ENCODE measurements around the gene NKX6-2. TPM values are rescaled to one million over a fixed set of nuclear protein-coding genes. Genes with fewer than 3 reads are reported as not detected.

Gene NKX6-2
- total RNA-seq, 4 donors from 2014 or later = 0.57 TPM; not detected in 3

DNA sequence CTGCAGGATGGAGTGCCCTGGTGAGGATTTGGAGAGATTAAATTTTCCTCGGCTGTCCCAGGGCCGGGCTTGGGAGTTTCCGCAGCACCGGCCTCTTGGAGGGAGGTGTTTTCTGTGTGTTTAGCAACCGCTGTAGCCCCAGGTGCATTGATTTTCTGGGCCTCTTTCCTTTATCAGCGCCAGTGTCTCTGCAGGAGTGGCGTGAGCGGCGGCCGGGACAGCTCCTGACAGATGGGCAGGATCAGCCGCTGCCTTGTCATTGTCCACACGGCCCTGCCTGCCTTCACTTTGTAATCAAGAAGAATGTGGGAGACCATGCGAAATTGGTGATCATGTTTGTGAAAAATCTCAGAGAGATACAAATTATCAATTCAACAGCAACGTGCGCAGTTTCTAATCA is 32.4 kb downstream of the NKX6-2 start:
- WGBS, 2 donors = 85 to 93% methylated on average over 7 to 9 of the region's 15 CpGs
- TF ChIP-seq POLR2A (IDR thresholded peaks at IDR 0.05) = no peak
- TF ChIP-seq, protein P1, sequence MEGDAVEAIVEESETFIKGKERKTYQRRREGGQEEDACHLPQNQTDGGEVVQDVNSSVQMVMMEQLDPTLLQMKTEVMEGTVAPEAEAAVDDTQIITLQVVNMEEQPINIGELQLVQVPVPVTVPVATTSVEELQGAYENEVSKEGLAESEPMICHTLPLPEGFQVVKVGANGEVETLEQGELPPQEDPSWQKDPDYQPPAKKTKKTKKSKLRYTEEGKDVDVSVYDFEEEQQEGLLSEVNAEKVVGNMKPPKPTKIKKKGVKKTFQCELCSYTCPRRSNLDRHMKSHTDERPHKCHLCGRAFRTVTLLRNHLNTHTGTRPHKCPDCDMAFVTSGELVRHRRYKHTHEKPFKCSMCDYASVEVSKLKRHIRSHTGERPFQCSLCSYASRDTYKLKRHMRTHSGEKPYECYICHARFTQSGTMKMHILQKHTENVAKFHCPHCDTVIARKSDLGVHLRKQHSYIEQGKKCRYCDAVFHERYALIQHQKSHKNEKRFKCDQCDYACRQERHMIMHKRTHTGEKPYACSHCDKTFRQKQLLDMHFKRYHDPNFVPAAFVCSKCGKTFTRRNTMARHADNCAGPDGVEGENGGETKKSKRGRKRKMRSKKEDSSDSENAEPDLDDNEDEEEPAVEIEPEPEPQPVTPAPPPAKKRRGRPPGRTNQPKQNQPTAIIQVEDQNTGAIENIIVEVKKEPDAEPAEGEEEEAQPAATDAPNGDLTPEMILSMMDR (IDR thresholded peaks at IDR 0.05) = no peak
- Histone ChIP-seq H3K9me3 (no peaks in the 10 kb centered on the region), H3K27me3 (no peaks in the 10 kb centered on the region), H3K36me3 (peaks cover 4 to 85% (median 6%) of the 10 kb centered on the region in 3 donors), H3K4me1 (no peaks in the 10 kb centered on the region), H3K4me3 (no peak overlapping the region), H3K27ac (no peak overlapping the region)
- intact Hi-C loops (cut with DNase I) = no loop called here
- no peak for DNase-seq

GRCh38 chr10:132752961-132753360 is 33.0 kb downstream of the NKX6-2 start:
- Histone ChIP-seq H3K4me3 (no peak overlapping the region), H3K27ac (no peak overlapping the region), H3K36me3 (peaks cover 4 to 81% (median 6%) of the 10 kb centered on the region in 3 donors), H3K27me3 (no peaks in the 10 kb centered on the region), H3K9me3 (no peaks in the 10 kb centered on the region), H3K4me1 (no peaks in the 10 kb centered on the region)
- no peak for DNase-seq
- intact Hi-C loops (cut with DNase I) = no loop called here
- TF ChIP-seq, protein P1 (IDR thresholded peaks at IDR 0.05) = no peak
- no peak for TF ChIP-seq POLR2A (IDR thresholded peaks at IDR 0.05)
- 97% methylated on average over 7 to 21 of the region's 28 CpGs for WGBS, 2 donors

DNA sequence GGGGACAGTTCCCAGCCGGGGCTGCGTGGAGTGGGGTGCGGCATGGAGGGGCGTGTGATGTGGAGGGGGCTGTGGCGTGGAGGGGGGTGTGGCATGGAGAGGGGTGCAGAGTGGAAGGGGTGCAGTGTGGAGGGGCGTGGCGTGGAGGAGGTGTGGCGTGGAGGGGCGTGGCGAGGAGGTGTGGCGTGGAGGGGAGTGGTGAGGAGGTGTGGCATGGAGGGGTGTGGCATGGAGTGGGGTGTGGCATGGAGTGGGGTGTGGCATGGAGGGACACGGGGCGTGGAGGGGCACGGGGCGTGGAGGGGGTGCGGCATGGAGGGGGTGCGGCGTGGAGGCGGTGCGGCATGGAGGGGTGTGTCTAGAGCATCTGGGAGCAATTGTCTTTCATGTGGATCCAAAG is 33.6 kb downstream of the NKX6-2 start:
- 88 to 89% methylated on average over 11 of the region's 20 CpGs for WGBS, 2 donors
- Histone ChIP-seq H3K9me3 (no peaks in the 10 kb centered on the region), H3K4me1 (peaks cover 0 to under 1% (median 0%) of the 10 kb centered on the region in 3 donors), H3K27ac (no peak overlapping the region), H3K4me3 (no peak overlapping the region), H3K27me3 (no peaks in the 10 kb centered on the region), H3K36me3 (peaks cover 4 to 75% (median 6%) of the 10 kb centered on the region in 3 donors)
- intact Hi-C loops (cut with DNase I) = no loop called here
- DNase-seq = no peak
- TF ChIP-seq, protein P1 (IDR thresholded peaks at IDR 0.05) = no peak
- no peak for TF ChIP-seq POLR2A (IDR thresholded peaks at IDR 0.05)

DNA sequence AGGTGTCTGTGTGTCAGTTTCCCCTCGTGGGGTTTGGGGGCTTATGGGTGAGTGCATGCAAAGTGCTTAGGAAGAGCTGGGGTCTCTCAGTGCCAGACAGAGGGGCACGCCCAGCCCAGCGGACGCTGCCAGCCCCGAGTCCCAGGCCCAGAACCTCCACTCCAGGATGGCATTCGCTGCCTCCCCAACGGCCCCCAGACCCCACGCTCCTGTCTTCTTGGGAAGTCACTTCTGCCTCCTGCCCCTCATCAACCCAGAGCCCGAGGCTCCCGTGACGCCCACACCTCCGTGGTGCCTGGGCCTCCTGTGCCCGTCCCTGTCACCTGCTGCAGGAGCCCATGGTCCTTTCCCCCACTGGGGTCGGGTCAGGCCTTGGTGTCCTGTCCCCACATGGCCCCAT is 35.0 kb downstream of the NKX6-2 start:
- no peak for DNase-seq
- TF ChIP-seq, protein P1 (IDR thresholded peaks at IDR 0.05) = no peak
- TF ChIP-seq POLR2A (IDR thresholded peaks at IDR 0.05) = no peak

GRCh38 chr10:132749371-132749795 is 36.6 kb downstream of the NKX6-2 start:
- peaks cover 4 to 45% (median 4%) of the 10 kb centered on the region in 3 donors for H3K36me3 ChIP-seq

More for the DNA sequence above, 35.0 kb downstream of the NKX6-2 start:
- Histone ChIP-seq H3K9me3 (no peaks in the 10 kb centered on the region), H3K4me1 (peaks cover 0 to 8% (median 0%) of the 10 kb centered on the region in 3 donors), H3K36me3 (peaks cover 4 to 60% (median 6%) of the 10 kb centered on the region in 3 donors), H3K27ac (no peak overlapping the region), H3K27me3 (no peaks in the 10 kb centered on the region), H3K4me3 (no peak overlapping the region)
- WGBS, 2 donors = 90 to 97% methylated on average over 5 to 12 of the region's 14 CpGs
- intact Hi-C loops (cut with DNase I) = no loop called here

More at GRCh38 chr10:132749371-132749795, 36.6 kb downstream of the NKX6-2 start:
- Histone ChIP-seq H3K27ac (no peak overlapping the region), H3K27me3 (no peaks in the 10 kb centered on the region), H3K4me1 (peaks cover 0 to 8% (median 0%) of the 10 kb centered on the region in 3 donors), H3K4me3 (no peak overlapping the region), H3K9me3 (no peaks in the 10 kb centered on the region)
- intact Hi-C loops (cut with DNase I) = no loop called here
- 80 to 93% methylated on average over 1 to 8 of the region's 22 CpGs for WGBS, 2 donors
- no peak for DNase-seq
- TF ChIP-seq, protein P1 (IDR thresholded peaks at IDR 0.05) = no peak
- no peak for TF ChIP-seq POLR2A (IDR thresholded peaks at IDR 0.05)

All from esophagus squamous epithelium (tissue), 5 donors.